GM12878 (cell line): ENCODE measurements around the gene LSM7. TPM values are rescaled to one million over a fixed set of nuclear protein-coding genes. Genes with fewer than 3 reads are reported as not detected.

Source experiments
- ATAC-seq: fragments of 200-7000 bp; cut with Tn5 transposase; 3 replicates; pipeline ENCODE4 v1.9.1; 2020; ENCODE audit warnings: mild to moderate bottlenecking, moderate library complexity
- BruUV-seq: library from RNA; stranded (reverse); fragments of 400-500 nt; replicated peaks from 2 replicates; lab custom pipeline; 2021; lab: Mats Ljungman, UMichigan
- CTCF ChIA-PET: fragments of 300-600 bp; sonication (Branson Sonifier 250); formaldehyde crosslinking; extraction: SDS; loops from one replicate; lab custom pipeline; 2021; ENCODE audit warnings: inconsistent platforms; lab: Yijun Ruan, JAX
- POLR2A ChIA-PET: fragments of 350-600 bp; formaldehyde crosslinking; extraction: SDS; loops from one replicate; lab custom pipeline; 2021; ENCODE audit warnings: inconsistent platforms; lab: Charles Lee
- RAD21 ChIA-PET: fragments of 300-600 bp; sonication (Branson Sonifier 250); formaldehyde crosslinking; loops from one replicate; lab custom pipeline; 2023; ENCODE audit warnings: antibody characterized with exemption; ENCODE audit not compliant: unreplicated experiment; lab: Charles Lee
- SMC1A ChIA-PET: fragments of 300-600 bp; sonication (Branson Sonifier 250); formaldehyde crosslinking; loops from one replicate; lab custom pipeline; 2023; ENCODE audit not compliant: unreplicated experiment, uncharacterized antibody; lab: Charles Lee
- DNase-seq: peaks from one replicate; pipeline ENCODE4 v3.0.0-alpha.2; 2011; ENCODE audit warnings: low read depth, low spot score
- FAIRE-seq: peaks from 3 replicates; lab custom pipeline; 2011; peaks lifted over from hg19 to GRCh38; lab: Jason Lieb, UNC
- H2AFZ ChIP-seq: 2 replicates; pipeline ENCODE4 v1.6.0; 2011; ENCODE audit warnings: low read depth, low read length, control low read depth; ENCODE audit not compliant: control insufficient read depth
- H3K27ac ChIP-seq: 2 replicates; pipeline ENCODE4 v1.5.1; 2011; ENCODE audit warnings: control low read depth; ENCODE audit not compliant: control insufficient read depth, insufficient read depth
- H3K27me3 ChIP-seq, 2 experiments: replicated peaks in 1 of 2; 2 replicates each; pipeline versions ENCODE4 v1.6.0 to v1.6.1; 2011; ENCODE audit warnings: low read length in 1 of 2; ENCODE audit not compliant: control insufficient read depth in 2 of 2, insufficient read depth in 2 of 2
- H3K36me3 ChIP-seq, 2 experiments: 2 replicates each; pipeline ENCODE4 v1.5.1; 2011; ENCODE audit warnings: low read length in 1 of 2; ENCODE audit not compliant: control insufficient read depth in 2 of 2, insufficient read depth in 2 of 2
- H3K4me1 ChIP-seq: 2 replicates; pipeline ENCODE4 v1.6.1; 2011; ENCODE audit warnings: mild to moderate bottlenecking, low read length, moderate library complexity, mixed read lengths; ENCODE audit not compliant: control insufficient read depth, insufficient read depth
- H3K4me2 ChIP-seq: 2 replicates; pipeline ENCODE4 v1.6.0; 2011; ENCODE audit warnings: control low read depth; ENCODE audit not compliant: control insufficient read depth, insufficient read depth
- H3K4me3 ChIP-seq: fragments of 200-600 bp; sonication (generic); 2 replicates; pipeline ENCODE4 v1.5.1; 2016
- H3K79me2 ChIP-seq: 2 replicates; pipeline ENCODE4 v1.6.0; 2011; ENCODE audit warnings: low read length; ENCODE audit not compliant: control insufficient read depth, insufficient read depth
- H3K9ac ChIP-seq: 2 replicates; pipeline ENCODE4 v1.8.0; 2011; ENCODE audit warnings: low read length, control low read depth, mixed read lengths; ENCODE audit not compliant: control insufficient read depth, insufficient read depth
- H3K9me3 ChIP-seq: replicated peaks from 3 replicates; pipeline ENCODE4 v1.5.1; 2011; ENCODE audit warnings: mild to moderate bottlenecking, low read length; ENCODE audit not compliant: control insufficient read depth, insufficient read depth
- H4K20me1 ChIP-seq: 2 replicates; pipeline ENCODE4 v1.6.0; 2011; ENCODE audit not compliant: control insufficient read depth, insufficient read depth
- ATF2 ChIP-seq: IDR thresholded peaks from 2 replicates; pipeline ENCODE4 v1.6.1; 2012; ENCODE audit warnings: low read length, inconsistent platforms
- CREB1 ChIP-seq: IDR thresholded peaks from 2 replicates; pipeline ENCODE4 v1.6.1; 2012; ENCODE audit warnings: low read depth, mild to moderate bottlenecking, inconsistent platforms
- WRNIP1 ChIP-seq: IDR thresholded peaks from 2 replicates; pipeline ENCODE4 v1.6.1; 2011; ENCODE audit warnings: low read depth, low read length, improper control_type of control experiment, borderline replicate concordance
- ZZZ3 ChIP-seq: IDR thresholded peaks from 2 replicates; pipeline ENCODE4 v1.6.1; 2011; ENCODE audit warnings: low read depth; ENCODE audit not compliant: control insufficient read depth, insufficient read length
- WGBS: methylation state at CpG from one replicate; pipeline ENCODE4 v1.1.6; 2016; ENCODE audit warnings: low lambda C conversion rate; ENCODE audit not compliant: insufficient replicate concordance, insufficient coverage; ENCODE audit errors: missing lambda C conversion rate; 5-methylcytosine and 5-hydroxymethylcytosine counted together
- in situ Hi-C: fragments of 300-500 bp; cut with MboI; formaldehyde crosslinking; loops from 9 replicates; pipeline ENCODE4 v1.14.3; 2018; ENCODE audit warnings: mixed read lengths
- intact Hi-C: fragments of 100-400 bp; cut with micrococcal nuclease; formaldehyde crosslinking; loops from one replicate; pipeline ENCODE4 v1.14.2; 2022; ENCODE audit not compliant: unreplicated experiment
- polyA plus RNA-seq, 11 experiments: library from polyadenylated mRNA; depleted of rRNA in 4 of 11; unstranded in 6 of 11; stranded (reverse) in 5 of 11; fragments of >200 nt; fragmentation: Nextera tagmentation in 4 of 11; fragmentation: Illumina TruSeq in 1 of 11; extraction: Ambion mirVana in 4 of 11; extraction: Trizol in 1 of 11; gene quantifications; 1 replicate in 1 of 11; 2 replicates in 10 of 11; pipeline versions ENCODE4 v1.2.1 to v1.2.3, GENCODE V29; 2011 to 2016; ENCODE audit warnings: inconsistent platforms in 2 of 11, missing spikeins in 2 of 11, low read depth in 1 of 11
- total RNA-seq, 4 experiments: library from RNA; depleted of rRNA in 3 of 4; stranded (reverse); fragments of >200 nt in 3 of 4; fragmentation: Illumina TruSeq in 1 of 4; extraction: Trizol in 1 of 4; gene quantifications; 2 replicates each; pipeline versions ENCODE4 v1.2.1 to v1.2.3, GENCODE V29; 2013 to 2021
- TF ChIP-seq, protein P1 (sequence below): fragments of 450-650 bp; IDR thresholded peaks from 2 replicates; pipeline ENCODE4 v1.6.1; 2017; ENCODE audit warnings: low read depth, mild to moderate bottlenecking, moderate library complexity

Gene LSM7
- total and polyA plus RNA-seq, 10 of the 15 experiments (the other 5 are each of a cell fraction or from before 2014, with no cell fraction given), result 24.4 to 424 (median 217) TPM

DNA sequence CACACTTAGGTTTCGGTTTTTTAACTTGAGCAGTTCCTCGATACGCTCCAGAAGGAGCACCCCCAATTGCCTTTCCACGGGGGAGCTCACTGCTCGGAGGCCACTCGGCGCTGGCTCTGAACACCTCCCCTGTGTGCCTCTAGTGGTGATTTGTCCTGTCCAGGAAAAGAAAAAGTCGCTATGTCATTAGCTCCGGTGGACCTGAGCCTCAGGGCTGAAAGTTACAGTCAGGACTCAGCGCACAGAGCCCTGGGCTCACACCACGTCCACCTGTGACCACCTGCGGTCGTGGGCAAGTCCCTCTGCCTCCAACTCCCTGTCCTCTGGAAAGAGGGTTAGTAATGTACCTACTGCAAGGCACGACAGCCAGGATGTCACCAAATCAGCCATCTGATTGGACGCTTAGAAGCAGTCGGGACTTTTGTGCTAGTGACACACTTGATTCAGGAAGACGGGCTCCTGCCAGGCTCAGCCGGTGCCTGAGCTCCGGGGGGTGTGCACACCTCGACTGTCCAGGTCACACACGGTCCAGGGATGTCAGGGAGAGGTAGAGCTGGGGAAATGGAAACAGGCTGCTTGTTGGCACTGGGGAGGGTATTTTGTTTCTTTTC, 27.8 kb upstream of the LSM7 start:
- ChIA-PET CTCF (no interaction called here), RAD21 (no interaction called here), SMC1A (no interaction called here), POLR2A (no interaction called here)
- ATAC-seq (no peak), DNase-seq (no peak), FAIRE-seq (no peak)
- no peaks in the 10 kb centered on the region for H3K4me1 ChIP-seq
- no peak overlapping the region for H3K4me3 ChIP-seq
- WGBS, result 85% methylated on average over 21 of the region's 21 CpGs
- no peaks in the 10 kb centered on the region; the same call in 2 of the 3 replicates for H3K9me3 ChIP-seq
- no peak overlapping the region for H3K4me2 ChIP-seq
- BruUV-seq, result no TSS peak
- in situ Hi-C loops (no loop called here), intact Hi-C loops (no loop called here)
- no peak overlapping the region for H2AFZ ChIP-seq
- no peaks in the 10 kb centered on the region for H3K36me3 ChIP-seq
- TF ChIP-seq ATF2, result no peak
- H3K79me2 ChIP-seq, result no peaks in the 10 kb centered on the region
- no peaks in the 10 kb centered on the region for H4K20me1 ChIP-seq
- no peaks in the 10 kb centered on the region for H3K27me3 ChIP-seq
- no peak overlapping the region for H3K9ac ChIP-seq
- H3K27ac ChIP-seq, result no peak overlapping the region

DNA sequence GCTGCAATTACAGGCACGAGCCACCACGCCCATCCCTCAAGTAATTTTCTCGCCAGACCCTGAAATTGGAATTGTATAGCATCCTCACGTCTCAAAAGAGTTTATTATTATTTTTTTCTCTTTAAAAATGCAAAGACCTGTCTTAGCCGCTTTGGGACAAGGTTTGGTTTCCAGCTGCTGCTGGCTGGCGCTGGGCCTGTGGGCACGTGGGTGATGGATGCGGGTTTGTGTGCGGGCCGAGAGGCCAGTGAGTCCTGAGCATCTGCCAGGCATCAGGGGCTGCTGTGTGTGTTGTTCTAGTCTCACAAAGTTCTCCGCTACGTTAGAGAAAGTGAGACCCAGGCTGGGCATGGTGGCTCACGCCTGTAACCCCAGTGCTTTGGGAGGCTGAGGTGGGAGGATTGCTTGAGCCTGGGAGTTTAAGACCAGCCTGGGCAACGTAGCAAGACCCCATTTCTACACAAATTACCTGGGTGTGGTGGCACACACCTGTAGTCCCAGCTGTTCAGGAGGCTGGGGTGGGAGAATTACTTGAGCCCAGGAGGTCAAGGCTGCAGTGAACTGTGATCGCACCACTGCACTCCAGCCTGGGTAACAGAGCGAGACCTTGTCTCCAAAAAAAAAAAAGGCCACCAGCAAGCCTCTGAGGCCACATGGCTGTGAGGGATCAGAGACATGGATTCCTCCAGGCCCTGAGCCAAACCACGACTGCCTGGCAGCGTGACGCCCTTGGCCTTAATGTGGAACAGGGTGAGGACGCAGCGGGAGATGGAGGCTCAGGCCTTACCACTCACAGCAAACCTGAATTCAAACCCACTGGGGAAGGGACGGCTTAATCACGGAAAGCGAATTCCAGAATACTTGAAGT, 27.0 kb upstream of the LSM7 start:
- ATAC-seq (no peak), FAIRE-seq (no peak), DNase-seq (no peak)
- no peaks in the 10 kb centered on the region; the same call in 2 of the 3 replicates for H3K9me3 ChIP-seq
- ChIA-PET RAD21 (no interaction called here), CTCF (no interaction called here), POLR2A (no interaction called here), SMC1A (no interaction called here)
- no peak for TF ChIP-seq ZZZ3
- TF ChIP-seq WRNIP1, result no peak
- TF ChIP-seq, protein P1, sequence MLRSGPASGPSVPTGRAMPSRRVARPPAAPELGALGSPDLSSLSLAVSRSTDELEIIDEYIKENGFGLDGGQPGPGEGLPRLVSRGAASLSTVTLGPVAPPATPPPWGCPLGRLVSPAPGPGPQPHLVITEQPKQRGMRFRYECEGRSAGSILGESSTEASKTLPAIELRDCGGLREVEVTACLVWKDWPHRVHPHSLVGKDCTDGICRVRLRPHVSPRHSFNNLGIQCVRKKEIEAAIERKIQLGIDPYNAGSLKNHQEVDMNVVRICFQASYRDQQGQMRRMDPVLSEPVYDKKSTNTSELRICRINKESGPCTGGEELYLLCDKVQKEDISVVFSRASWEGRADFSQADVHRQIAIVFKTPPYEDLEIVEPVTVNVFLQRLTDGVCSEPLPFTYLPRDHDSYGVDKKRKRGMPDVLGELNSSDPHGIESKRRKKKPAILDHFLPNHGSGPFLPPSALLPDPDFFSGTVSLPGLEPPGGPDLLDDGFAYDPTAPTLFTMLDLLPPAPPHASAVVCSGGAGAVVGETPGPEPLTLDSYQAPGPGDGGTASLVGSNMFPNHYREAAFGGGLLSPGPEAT, result no peak
- no peak for TF ChIP-seq CREB1
- no peak overlapping the region for H3K4me3 ChIP-seq
- no peaks in the 10 kb centered on the region for H3K36me3 ChIP-seq
- H3K4me2 ChIP-seq, result no peak overlapping the region
- H3K9ac ChIP-seq, result no peak overlapping the region
- WGBS, result 90% methylated on average over 24 of the region's 24 CpGs
- H3K4me1 ChIP-seq, result no peaks in the 10 kb centered on the region
- no peak overlapping the region for H3K27ac ChIP-seq
- H2AFZ ChIP-seq, result no peak overlapping the region
- H3K79me2 ChIP-seq, result no peaks in the 10 kb centered on the region
- no TSS peak for BruUV-seq
- in situ Hi-C loops, result no loop called here
- no peaks in the 10 kb centered on the region for H4K20me1 ChIP-seq
- no peaks in the 10 kb centered on the region for H3K27me3 ChIP-seq
- intact Hi-C loops, result no loop called here
